Renal cortical epithelial cell (primary cell): Measurements from ENCODE around the gene SERTAD4. TPM values are rescaled to one million over a fixed set of nuclear protein-coding genes. Genes with fewer than 3 reads are reported as not detected.
A peak's percentile ranks its signal among the peaks of the same experiment; 100 is the strongest.

Source experiments
- DNase-seq: peaks from one replicate; pipeline ENCODE4 v3.0.0-alpha.2; 2011; ENCODE audit warnings: low read depth
- total RNA-seq: library from RNA; depleted of rRNA; stranded (reverse); fragments of >200 nt; gene quantifications from 2 replicates; pipeline ENCODE4 v1.2.3, GENCODE V29; 2014

SERTAD4 gene
- total RNA-seq, 1 donor from 2014 or later, result 3.0 TPM

DNA sequence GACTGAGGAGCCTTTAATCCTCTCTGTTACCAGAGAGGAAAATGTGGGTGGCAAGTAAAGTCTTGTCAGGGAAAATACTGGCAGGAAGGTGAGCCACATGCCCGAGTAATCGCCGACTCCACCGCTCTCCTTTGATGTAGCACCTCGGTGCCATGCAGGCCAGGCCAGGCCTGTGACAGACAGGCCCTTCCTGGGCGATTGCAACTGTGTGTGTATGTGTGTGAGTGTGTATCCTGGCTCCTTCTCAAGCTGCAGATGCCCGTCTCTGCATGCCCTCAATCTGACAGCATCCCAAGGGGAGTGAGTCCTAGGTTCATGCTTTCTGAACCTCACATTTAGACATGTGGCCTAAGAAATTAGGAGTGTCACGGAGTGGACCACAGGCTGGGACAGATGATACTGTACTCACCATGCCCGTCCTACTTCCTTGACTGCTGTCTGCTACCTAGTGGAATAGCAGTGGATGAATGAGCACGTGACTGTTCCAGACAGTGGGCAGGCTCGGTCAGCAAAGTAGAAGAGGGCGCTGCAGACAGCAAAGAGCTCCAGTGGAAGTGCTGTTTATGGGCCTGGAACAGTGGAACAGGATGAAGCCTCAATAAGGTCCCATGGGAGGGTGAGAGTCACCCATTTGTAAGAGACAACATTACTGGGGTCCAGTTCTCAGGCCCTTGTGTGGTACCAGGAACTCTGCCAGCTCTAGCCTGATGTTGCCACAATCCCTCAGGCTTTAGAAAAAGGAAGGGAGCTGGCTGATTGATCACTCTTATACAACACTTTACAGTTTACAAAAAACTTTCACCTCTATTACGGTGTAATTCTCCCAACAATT lies 25.3 kb downstream of the SERTAD4 start:
- DNase-seq, result peak; percentile 73

DNA sequence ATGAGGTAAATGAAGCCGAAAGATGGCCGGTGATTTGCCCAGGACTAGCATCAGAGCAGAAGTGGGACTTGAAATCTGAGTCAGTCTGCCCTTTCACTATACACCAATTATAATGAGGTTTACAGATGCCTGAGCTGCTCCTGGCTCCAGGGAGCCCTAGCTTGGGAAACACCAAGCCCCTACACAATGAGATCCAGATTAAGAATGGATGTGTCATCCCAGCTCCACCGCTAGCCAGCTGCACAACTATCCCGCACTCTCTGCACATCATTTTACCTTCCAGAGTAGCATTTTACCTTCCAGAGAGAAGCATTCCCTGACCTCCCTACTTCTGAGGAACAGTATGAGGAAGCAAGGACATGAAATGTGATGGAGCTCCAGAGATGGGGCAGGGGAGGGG lies 27.0 kb downstream of the SERTAD4 start:
- DNase-seq, result no peak

DNA sequence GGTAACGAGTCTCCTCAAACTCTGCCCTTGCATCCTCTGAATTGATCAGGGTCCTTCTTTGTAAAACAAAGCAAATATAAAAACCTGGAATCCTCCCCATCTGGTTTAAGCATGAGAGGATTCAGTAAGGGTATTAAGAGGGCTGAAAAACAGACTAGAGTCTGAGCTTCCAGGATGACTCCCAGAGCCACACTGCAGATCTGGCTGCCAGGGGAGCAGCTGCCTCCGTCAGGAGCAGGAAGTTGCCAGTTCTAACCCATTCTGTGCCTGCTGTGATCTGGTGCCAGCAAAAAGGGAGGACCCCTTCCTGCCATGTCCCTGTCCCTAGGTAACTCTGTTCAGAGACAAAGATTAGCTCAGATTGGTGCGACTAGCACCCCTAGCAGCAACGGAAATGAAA lies 27.5 kb downstream of the SERTAD4 start:
- DNase-seq, result no peak

- peak; percentile 62 for DNase-seq
These were observed 29.7 kb downstream of the SERTAD4 start for GRCh38 chr1:210262167-210262896.

DNA sequence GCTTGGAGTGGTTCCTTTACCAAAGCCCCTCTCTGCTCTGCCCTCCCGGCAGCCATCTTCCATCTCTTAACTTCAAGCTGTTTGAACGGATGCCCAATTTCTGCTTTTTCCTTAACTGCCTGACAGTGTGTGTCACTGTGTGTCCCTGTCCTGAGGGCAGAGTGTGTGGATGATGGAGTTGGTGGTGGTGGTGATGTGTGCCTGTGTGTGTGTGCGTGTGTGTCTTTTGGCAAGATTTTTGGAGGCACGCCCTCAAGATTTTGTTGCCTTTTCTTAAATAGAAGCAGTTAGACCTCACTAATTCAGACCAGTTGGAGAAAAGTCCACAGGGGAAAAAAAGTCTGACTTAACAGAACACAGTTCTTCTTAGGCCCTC lies 30.3 kb downstream of the SERTAD4 start:
- DNase-seq, result no peak

GRCh38 chr1:210263963-210264362 lies 31.4 kb downstream of the SERTAD4 start:
- no peak for DNase-seq

- no peak for DNase-seq
These were observed 32.1 kb downstream of the SERTAD4 start for GRCh38 chr1:210264496-210265380.

- peak; percentile 80 for DNase-seq
These were observed 32.9 kb downstream of the SERTAD4 start for GRCh38 chr1:210265392-210265955.

DNA sequence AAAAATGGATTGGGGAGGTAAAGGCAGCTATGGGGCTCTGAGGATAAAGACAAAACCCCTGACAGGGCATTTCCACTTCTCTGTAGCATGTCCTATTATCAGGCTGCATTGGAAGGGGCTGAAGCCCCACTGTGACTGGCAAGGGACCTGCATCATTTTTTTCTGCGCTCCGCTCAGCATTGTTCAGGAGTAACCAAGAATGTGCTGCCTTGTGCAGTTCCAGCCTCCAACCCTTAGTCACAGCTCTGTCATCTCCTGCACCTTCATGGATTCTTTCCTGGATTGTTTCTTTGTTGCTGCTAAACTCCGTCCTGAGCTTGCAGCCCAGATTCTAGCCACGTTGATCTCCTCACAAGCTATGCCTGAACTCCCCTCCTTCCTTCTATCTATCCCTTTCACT lies 37.4 kb downstream of the SERTAD4 start:
- no peak for DNase-seq

GRCh38 chr1:210272666-210273065 lies 40.1 kb downstream of the SERTAD4 start:
- DNase-seq, result no peak

DNA sequence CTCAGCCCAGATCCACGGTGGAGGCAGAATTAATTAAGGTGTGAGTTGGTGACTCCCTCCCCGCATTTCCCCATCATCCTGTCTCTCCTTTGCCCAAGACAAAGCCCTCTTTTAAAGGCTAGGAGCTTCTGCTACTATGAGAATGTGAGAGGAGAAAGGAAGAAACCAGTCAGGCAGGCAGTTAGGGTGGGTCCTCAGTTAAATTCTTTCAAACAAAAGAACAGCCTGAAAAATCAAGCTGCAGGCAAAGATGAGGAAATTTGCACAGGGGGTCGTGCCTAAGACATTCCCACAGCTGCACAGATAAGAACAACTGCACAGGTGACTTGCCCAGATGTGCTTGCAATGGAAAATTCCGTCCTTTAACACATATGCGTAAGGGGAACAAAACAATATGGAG lies 47.6 kb downstream of the SERTAD4 start:
- DNase-seq, result no peak

DNA sequence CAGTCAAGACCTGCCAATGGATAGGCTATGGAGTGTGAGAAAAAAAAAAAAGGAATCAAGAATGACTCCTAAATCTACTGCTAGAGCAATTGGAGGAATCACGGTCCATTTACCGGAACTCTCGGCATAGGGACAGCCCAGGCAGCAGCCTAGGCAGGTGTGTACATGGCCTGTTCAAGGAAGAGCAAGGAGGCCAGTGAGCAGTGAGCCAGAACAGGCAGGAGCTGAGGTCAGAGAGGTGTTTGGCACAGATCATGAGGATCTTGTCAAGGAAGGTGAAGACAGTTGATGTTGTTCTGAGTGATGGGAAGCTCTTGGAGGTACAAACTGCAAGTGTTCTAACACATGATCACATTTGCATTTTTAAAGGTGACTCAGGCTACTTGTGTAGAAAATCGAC lies 55.5 kb downstream of the SERTAD4 start:
- no peak for DNase-seq

- DNase-seq, result no peak
These were observed 56.7 kb downstream of the SERTAD4 start for GRCh38 chr1:210289248-210289647.

GRCh38 chr1:210291081-210291764 lies 58.6 kb downstream of the SERTAD4 start:
- DNase-seq, result no peak

DNA sequence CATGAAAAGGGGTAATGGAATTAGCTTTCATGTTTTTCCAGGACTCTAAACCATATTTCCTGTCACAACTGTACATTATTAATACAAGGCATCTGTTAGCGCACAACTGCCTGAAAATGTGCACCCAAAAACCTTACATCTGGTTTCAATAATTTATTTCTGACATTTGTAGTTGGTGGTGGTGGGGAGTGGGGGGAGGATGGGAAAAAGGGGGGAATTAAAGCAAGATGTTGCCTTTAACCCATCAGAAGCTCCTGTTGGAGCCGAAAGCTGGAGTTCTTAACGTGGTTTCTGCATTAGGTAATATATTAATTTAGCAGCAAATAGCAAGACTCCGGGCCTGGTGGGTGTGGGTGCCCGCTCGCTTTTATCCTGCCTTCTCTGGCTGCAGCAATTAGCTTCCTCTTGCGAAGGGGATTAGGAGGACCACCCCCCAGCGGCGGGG lies 59.2 kb downstream of the SERTAD4 start:
- no peak for DNase-seq

DNA sequence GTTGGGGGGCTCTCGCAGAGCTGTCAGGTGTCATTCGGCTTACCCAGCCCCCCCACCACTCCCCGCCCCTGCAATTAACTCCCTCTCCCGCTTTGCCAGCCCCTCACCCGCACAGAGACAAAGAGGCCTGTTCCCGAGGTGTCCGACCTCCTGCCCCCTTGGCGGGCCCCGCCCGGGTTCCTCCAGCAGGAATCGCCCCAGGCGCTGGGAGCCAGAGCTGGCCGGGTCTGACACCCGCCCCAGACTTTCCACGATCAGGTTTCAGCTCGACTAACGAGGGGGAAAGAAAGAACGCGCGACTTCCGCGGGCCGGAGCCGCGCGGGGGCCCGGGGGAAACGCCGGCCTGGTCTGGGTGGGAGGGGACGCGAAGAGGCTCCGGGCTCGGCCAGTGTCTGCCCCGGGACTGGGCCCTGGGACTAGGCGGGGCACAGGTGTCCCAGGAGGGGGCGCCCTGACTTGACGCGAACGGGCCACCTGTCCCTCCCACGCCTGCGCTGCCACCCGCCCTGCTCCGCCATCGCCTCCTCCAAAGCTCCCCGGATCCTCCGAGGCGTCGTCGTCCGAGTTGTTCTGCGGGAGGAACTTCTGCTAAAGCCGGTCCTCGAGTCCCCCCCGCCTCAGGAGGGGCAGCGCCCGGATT lies 59.8 kb downstream of the SERTAD4 start:
- DNase-seq, result no peak

- no peak for DNase-seq
These were observed 60.6 kb downstream of the SERTAD4 start for GRCh38 chr1:210293171-210293607.

DNA sequence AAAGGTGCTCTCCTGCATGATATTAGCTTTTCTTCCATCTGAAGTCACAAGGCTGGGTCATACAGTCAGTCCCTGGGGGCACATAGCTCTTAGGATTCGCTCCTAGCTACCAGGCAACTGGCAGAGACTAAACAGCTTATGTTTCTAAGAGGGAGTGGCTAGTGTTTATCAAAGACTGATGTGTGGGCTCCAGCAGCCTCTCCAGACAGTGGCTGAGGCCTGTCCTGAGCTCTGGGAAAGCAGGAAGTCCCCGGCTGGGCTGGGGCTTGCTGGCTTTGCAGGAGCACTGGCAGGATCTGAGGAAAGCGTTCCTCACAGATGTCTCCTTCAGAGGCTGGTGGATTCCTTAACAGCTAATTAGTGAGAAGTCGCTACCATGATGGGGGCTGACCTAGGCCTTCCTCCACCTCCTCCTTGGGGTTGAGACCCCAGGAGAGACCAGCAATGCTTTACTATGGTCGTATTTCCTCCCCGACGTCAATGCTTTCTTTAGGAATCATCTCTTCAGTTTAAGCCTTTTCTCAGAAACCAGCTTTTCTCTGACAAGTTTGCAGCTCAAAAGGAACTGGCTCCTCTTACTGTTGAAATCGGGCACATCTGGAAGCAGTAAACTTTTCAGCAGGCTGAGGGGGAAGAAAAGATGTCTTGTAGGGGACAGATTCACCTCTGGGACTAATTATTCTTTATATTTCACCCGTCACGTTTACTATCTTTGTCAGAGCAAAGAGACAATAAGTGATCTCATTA lies 62.6 kb downstream of the SERTAD4 start:
- DNase-seq, result peak; percentile 42
